ENCODE data around the gene RIPK4. TPM values are rescaled to one million over a fixed set of nuclear protein-coding genes. Genes with fewer than 3 reads are reported as not detected.

Gene RIPK4
- total and polyA plus RNA-seq, 2 of the 13 experiments (the other 11 are each of a cell fraction or from before 2014, with no cell fraction given) = 3.1 to 4.9 TPM

DNA sequence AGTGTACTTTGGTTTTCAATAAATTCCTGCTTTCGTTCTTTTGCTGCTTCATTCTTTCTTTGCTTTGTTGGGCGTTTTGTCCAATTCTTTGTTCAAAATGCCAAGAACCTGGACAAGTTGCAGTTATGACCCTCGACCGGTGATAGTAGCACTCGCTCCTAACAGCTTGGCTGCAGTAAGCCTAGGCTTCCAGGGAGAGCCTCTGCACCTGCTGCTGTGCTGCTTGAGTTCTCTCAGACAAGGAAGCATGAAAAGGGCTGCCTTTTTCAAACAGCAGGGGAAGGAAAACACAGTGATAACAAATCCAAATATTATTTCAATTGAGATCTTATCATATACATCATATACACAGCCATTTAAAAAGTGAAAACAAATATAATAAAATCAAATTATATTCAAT lies 12.8 kb upstream of the RIPK4 start:
- DNase-seq (ENCODE audit: low spot score) = no peak
- Histone ChIP-seq H3K79me2 (ENCODE audit: insufficient read depth, low read length) (no peaks in the 10 kb centered on the region), H3K36me3 (replicated peaks in 1 of 2; ENCODE audit: control insufficient read depth in 1 of 2, insufficient read depth in 2 of 2, low read length in 2 of 2) (no peaks in the 10 kb centered on the region), H2AFZ (ENCODE audit: low read length) (no peak overlapping the region), H3K27ac (ENCODE audit: extremely low read length, insufficient read depth, low read length) (no peak overlapping the region), H3K9ac (ENCODE audit: insufficient read depth, low read depth, low read length) (no peak overlapping the region), H3K4me1 (ENCODE audit: insufficient read depth, low read length) (peaks cover 50% of the 10 kb centered on the region), H3K4me2 (ENCODE audit: low read depth, low read length) (peak overlapping the region; percentile 87), H3K9me3 (ENCODE audit: low read length) (no peaks in the 10 kb centered on the region), H3K27me3 (ENCODE audit: control insufficient read depth in 1 of 2, insufficient read depth in 2 of 2, low read length in 2 of 2) (peaks cover 4 to 24% of the 10 kb centered on the region in 2 experiments; a peak in 4 of 5 replicates), H4K20me1 (ENCODE audit: insufficient read depth, low read length) (no peaks in the 10 kb centered on the region), H3K4me3 (replicated peaks in 1 of 3; ENCODE audit: insufficient read depth in 1 of 3, low read depth in 2 of 3, low read length in 3 of 3) (peak overlapping the region in 2 of 3 experiments; percentile 41; a peak in 4 of 6 replicates)
- intact Hi-C loops (cut with micrococcal nuclease; ENCODE audit: unreplicated experiment) (loop anchor here (1.0 to 2.0 kb wide), 2 partner anchors 37 to 169 kb away; no protein-coding TSS in a partner anchor), in situ Hi-C loops (cut with HindIII; ENCODE audit: extremely low pct_ligation_motif_present, low pct_unique_long_range_greater_than_20kb) (loop anchor here (5.0 kb wide), 1 partner anchor 167 kb away; no protein-coding TSS in a partner anchor)
- FAIRE-seq = no peak
- 4% methylated on average over 5 of the region's 5 CpGs for WGBS (ENCODE audit: low lambda C conversion rate)
- ATAC-seq = peak; percentile 12; the same call in 2 of the 3 replicates
- ChIA-PET POLR2A (no interaction called here), CTCF (ENCODE audit: low intra/inter-chr PET ratio, low total read pairs) (interaction anchor here (2.0 to 4.1 kb wide), 2 partner anchors 116 to 168 kb away, joined by 7 to 51 read pairs; no protein-coding TSS in a partner anchor)
- TF ChIP-seq SNRNP70 (IDR thresholded peaks at IDR 0.05; ENCODE audit: low read depth, low read length) = no peak
- TF ChIP-seq, protein P1, sequence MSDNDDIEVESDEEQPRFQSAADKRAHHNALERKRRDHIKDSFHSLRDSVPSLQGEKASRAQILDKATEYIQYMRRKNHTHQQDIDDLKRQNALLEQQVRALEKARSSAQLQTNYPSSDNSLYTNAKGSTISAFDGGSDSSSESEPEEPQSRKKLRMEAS (IDR thresholded peaks at IDR 0.05) = 0 out of 2 replicates have a peak, but pooled peaks have one; percentile 2
- no peak for TF ChIP-seq ATRX (CRISPR knock-in tag; IDR thresholded peaks at IDR 0.05; ENCODE audit: borderline replicate concordance)
- no TSS peak for BruUV-seq (replicated peaks)

DNA sequence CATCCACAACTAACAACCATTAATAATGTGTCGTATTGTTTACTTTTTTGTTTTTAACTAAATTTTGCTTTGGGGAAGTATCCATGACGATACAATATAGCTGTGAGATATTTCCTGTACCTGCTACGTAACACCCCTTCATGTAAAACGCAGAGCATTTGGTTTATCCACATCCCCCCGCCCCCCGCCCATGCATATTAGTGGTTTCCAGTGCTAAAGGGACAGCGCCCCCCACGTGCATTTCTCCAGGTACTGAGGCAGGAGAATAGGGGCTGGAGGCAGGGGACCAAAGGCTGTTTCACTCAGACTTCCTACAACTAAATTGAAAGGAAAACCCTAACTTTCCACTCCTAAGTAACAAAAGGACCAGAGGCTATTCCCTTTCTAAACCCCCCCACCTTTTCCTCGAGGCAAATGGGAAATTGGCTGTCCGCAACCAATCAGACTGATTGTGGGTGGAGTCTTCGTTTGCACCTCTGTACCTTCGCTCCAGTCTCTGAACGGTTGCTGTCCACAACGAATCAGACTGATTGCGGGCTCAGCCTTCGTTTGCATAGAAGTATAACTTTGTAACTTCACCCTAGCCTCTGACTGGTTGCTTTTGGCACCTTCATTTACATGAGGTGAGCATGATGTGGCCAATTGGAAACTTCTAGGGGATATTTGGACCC lies 12.2 kb upstream of the RIPK4 start:
- intact Hi-C loops (cut with micrococcal nuclease; ENCODE audit: unreplicated experiment) = loop anchor here (1.0 to 2.0 kb wide), 2 partner anchors 38 to 169 kb away; no protein-coding TSS in a partner anchor
- Histone ChIP-seq H3K4me3 (replicated peaks in 1 of 3; ENCODE audit: insufficient read depth in 1 of 3, low read depth in 2 of 3, low read length in 3 of 3) (peak overlapping the region in 2 of 3 experiments; percentile 41; a peak in 4 of 6 replicates), H2AFZ (ENCODE audit: low read length) (no peak overlapping the region), H3K4me1 (ENCODE audit: insufficient read depth, low read length) (peaks cover 50% of the 10 kb centered on the region), H3K27me3 (ENCODE audit: control insufficient read depth in 1 of 2, insufficient read depth in 2 of 2, low read length in 2 of 2) (peaks cover 4 to 30% of the 10 kb centered on the region in 2 experiments), H3K27ac (ENCODE audit: extremely low read length, insufficient read depth, low read length) (no peak overlapping the region), H4K20me1 (ENCODE audit: insufficient read depth, low read length) (no peaks in the 10 kb centered on the region), H3K9me3 (ENCODE audit: low read length) (no peaks in the 10 kb centered on the region), H3K36me3 (replicated peaks in 1 of 2; ENCODE audit: control insufficient read depth in 1 of 2, insufficient read depth in 2 of 2, low read length in 2 of 2) (no peaks in the 10 kb centered on the region), H3K4me2 (ENCODE audit: low read depth, low read length) (peak overlapping the region; percentile 87), H3K9ac (ENCODE audit: insufficient read depth, low read depth, low read length) (no peak overlapping the region), H3K79me2 (ENCODE audit: insufficient read depth, low read length) (no peaks in the 10 kb centered on the region)
- no TSS peak for BruUV-seq (replicated peaks)
- ATAC-seq (peak; percentile 87), FAIRE-seq (peak; percentile 28), DNase-seq (ENCODE audit: low spot score) (peak; percentile 62)
- CTCF ChIA-PET (ENCODE audit: low intra/inter-chr PET ratio, low total read pairs) = interaction anchor here (1.9 to 4.1 kb wide), 3 partner anchors 11 to 167 kb away, joined by 7 to 51 read pairs (median 7); no protein-coding TSS in a partner anchor
- 3% methylated on average over 16 of the region's 16 CpGs for WGBS (ENCODE audit: low lambda C conversion rate)
- POLR2A ChIA-PET = interaction anchor here (0.7 to 1.6 kb wide), 4 partner anchors 10 to 101 kb away, joined by 3 to 11 read pairs (median 3); no protein-coding TSS in a partner anchor
- in situ Hi-C loops (cut with HindIII; ENCODE audit: extremely low pct_ligation_motif_present, low pct_unique_long_range_greater_than_20kb) = loop anchor here (5.0 kb wide), 1 partner anchor 167 kb away; no protein-coding TSS in a partner anchor
- TF ChIP-seq RAD21 (CRISPR knock-in tag; IDR thresholded peaks at IDR 0.05) = no peak
- TF ChIP-seq, protein P2, sequence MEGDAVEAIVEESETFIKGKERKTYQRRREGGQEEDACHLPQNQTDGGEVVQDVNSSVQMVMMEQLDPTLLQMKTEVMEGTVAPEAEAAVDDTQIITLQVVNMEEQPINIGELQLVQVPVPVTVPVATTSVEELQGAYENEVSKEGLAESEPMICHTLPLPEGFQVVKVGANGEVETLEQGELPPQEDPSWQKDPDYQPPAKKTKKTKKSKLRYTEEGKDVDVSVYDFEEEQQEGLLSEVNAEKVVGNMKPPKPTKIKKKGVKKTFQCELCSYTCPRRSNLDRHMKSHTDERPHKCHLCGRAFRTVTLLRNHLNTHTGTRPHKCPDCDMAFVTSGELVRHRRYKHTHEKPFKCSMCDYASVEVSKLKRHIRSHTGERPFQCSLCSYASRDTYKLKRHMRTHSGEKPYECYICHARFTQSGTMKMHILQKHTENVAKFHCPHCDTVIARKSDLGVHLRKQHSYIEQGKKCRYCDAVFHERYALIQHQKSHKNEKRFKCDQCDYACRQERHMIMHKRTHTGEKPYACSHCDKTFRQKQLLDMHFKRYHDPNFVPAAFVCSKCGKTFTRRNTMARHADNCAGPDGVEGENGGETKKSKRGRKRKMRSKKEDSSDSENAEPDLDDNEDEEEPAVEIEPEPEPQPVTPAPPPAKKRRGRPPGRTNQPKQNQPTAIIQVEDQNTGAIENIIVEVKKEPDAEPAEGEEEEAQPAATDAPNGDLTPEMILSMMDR (CRISPR knock-in tag; IDR thresholded peaks at IDR 0.05) = peak; percentile 41
- TF ChIP-seq, protein P3, sequence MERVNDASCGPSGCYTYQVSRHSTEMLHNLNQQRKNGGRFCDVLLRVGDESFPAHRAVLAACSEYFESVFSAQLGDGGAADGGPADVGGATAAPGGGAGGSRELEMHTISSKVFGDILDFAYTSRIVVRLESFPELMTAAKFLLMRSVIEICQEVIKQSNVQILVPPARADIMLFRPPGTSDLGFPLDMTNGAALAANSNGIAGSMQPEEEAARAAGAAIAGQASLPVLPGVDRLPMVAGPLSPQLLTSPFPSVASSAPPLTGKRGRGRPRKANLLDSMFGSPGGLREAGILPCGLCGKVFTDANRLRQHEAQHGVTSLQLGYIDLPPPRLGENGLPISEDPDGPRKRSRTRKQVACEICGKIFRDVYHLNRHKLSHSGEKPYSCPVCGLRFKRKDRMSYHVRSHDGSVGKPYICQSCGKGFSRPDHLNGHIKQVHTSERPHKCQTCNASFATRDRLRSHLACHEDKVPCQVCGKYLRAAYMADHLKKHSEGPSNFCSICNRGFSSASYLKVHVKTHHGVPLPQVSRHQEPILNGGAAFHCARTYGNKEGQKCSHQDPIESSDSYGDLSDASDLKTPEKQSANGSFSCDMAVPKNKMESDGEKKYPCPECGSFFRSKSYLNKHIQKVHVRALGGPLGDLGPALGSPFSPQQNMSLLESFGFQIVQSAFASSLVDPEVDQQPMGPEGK (CRISPR knock-in tag; IDR thresholded peaks at IDR 0.05) = peak; percentile 43
- TF ChIP-seq YY1 (IDR thresholded peaks at IDR 0.05; ENCODE audit: insufficient read depth, insufficient replicate concordance, low read depth, low read length) = no peak
- TF ChIP-seq NCOR1 (IDR thresholded peaks at IDR 0.05; ENCODE audit: borderline replicate concordance, low read length) = peak; percentile 49; the same call in 1 of the 2 replicates
- 0 out of 2 replicates have a peak, but pooled peaks have one; percentile 16 for TF ChIP-seq SAP130 (CRISPR knock-in tag; IDR thresholded peaks at IDR 0.05; ENCODE audit: low read depth)
- TF ChIP-seq, protein P4, sequence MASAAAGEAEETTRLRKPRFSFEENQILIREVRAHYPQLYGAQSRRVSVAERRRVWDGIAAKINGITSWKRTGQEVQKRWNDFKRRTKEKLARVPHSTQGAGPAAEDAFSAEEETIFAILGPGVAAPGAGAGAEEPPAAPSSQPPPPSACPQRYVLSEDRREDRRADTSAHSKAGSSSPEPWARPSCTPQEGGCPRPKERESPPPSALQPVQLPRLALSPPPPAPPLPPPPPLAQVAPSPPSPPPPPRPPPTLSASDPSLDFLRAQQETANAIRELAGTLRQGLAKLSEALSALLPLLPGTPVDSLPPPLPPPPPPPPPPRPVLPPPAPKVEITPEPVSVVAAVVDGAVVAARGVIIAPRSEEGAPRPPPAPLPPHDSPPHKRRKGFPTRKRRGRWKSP (CRISPR knock-in tag; IDR thresholded peaks at IDR 0.05) = 0 out of 2 replicates have a peak, but pooled peaks have one; percentile 23
